Measurements from ENCODE around the gene ARL9. TPM values are rescaled to one million over a fixed set of nuclear protein-coding genes. Genes with fewer than 3 reads are reported as not detected.
"Not testable (repeated sequence)": the region's sequence is repeated elsewhere in the genome, so short reads cannot be mapped to it uniquely, and the experiment has no call there.

The ARL9 gene
- total RNA-seq, result not detected
- long read RNA-seq, result 0 reads

- intact Hi-C loops (cut with micrococcal nuclease), result no loop called here
- peak; percentile 86 for ATAC-seq
- peak; percentile 67 for DNase-seq
Measured at GRCh38 chr4:56505269-56506130, at the start of gene ARL9. ARL9 (plus strand) TSS chr4:56505791; CDS start chr4:56505863, 72 bp downstream.

GRCh38 chr4:56460085-56460484, 45.5 kb upstream of the ARL9 start:
- intact Hi-C loops (cut with micrococcal nuclease), result no loop called here
- DNase-seq (no peak), ATAC-seq (no peak)

- intact Hi-C loops (cut with micrococcal nuclease), result no loop called here
- ATAC-seq (no peak), DNase-seq (no peak)
Measured at GRCh38 chr4:56462157-56462556, 43.4 kb upstream of the ARL9 start.

- DNase-seq (no peak), ATAC-seq (no peak)
- intact Hi-C loops (cut with micrococcal nuclease), result no loop called here
Measured at GRCh38 chr4:56463711-56464110, 41.9 kb upstream of the ARL9 start.

- ATAC-seq (no peak), DNase-seq (no peak)
- intact Hi-C loops (cut with micrococcal nuclease), result no loop called here
Measured at GRCh38 chr4:56464581-56464980, 41.0 kb upstream of the ARL9 start.

GRCh38 chr4:56465599-56466295, 39.8 kb upstream of the ARL9 start:
- ATAC-seq (no peak), DNase-seq (no peak)
- intact Hi-C loops (cut with micrococcal nuclease), result no loop called here

GRCh38 chr4:56466296-56466761, 39.3 kb upstream of the ARL9 start:
- intact Hi-C loops (cut with micrococcal nuclease); DNase-seq: not testable (repeated sequence)
- ATAC-seq, result peak; percentile 3

GRCh38 chr4:56466910-56467283, 38.7 kb upstream of the ARL9 start:
- ATAC-seq (no peak), DNase-seq (no peak)
- intact Hi-C loops (cut with micrococcal nuclease), result no loop called here

GRCh38 chr4:56467284-56468096, 38.1 kb upstream of the ARL9 start, which contains the start of gene SRP72:
SRP72 (plus strand) TSS chr4:56467617; CDS start chr4:56467636, 19 bp downstream.
- DNase-seq (peak; percentile 91), ATAC-seq (peak; percentile 99)
- intact Hi-C loops (cut with micrococcal nuclease), result no loop called here

- DNase-seq (no peak), ATAC-seq (peak; percentile 62)
- intact Hi-C loops (cut with micrococcal nuclease), result no loop called here
Measured at GRCh38 chr4:56468097-56468422, 37.5 kb upstream of the ARL9 start.

GRCh38 chr4:56469489-56470210, 35.9 kb upstream of the ARL9 start:
- intact Hi-C loops (cut with micrococcal nuclease), result no loop called here
- ATAC-seq (no peak), DNase-seq (no peak)

- ATAC-seq (no peak), DNase-seq (no peak)
- intact Hi-C loops (cut with micrococcal nuclease), result no loop called here
Measured at GRCh38 chr4:56475917-56476316, 29.7 kb upstream of the ARL9 start.

GRCh38 chr4:56477192-56477702, 28.3 kb upstream of the ARL9 start:
- ATAC-seq (no peak), DNase-seq (no peak)
- intact Hi-C loops (cut with micrococcal nuclease), result no loop called here

GRCh38 chr4:56480691-56481090, 24.9 kb upstream of the ARL9 start:
- intact Hi-C loops (cut with micrococcal nuclease), result no loop called here
- DNase-seq (no peak), ATAC-seq (no peak)

GRCh38 chr4:56496241-56496640, 9.3 kb upstream of the ARL9 start:
- no peak for ATAC-seq
- DNase-seq, result no peak
- intact Hi-C loops (cut with micrococcal nuclease), result no loop called here

GRCh38 chr4:56511098-56511497, 5.5 kb downstream of the ARL9 start:
- ATAC-seq, result no peak
- no peak for DNase-seq
- intact Hi-C loops (cut with micrococcal nuclease), result no loop called here

GRCh38 chr4:56512166-56512565, 6.6 kb downstream of the ARL9 start:
- DNase-seq (no peak), ATAC-seq (no peak)
- intact Hi-C loops (cut with micrococcal nuclease), result no loop called here

- intact Hi-C loops (cut with micrococcal nuclease), result no loop called here
- DNase-seq (no peak), ATAC-seq (no peak)
Measured at GRCh38 chr4:56513517-56513916, 7.9 kb downstream of the ARL9 start.
